T-helper 2 cell treated with Interferon-gamma antibody and Interleukin-4, amounts not matched to agents 100 ng/mL and 5 ng/mL, for 36 hours (primary cell): ENCODE data around the gene NFATC3. TPM values are rescaled to one million over a fixed set of nuclear protein-coding genes. Genes with fewer than 3 reads are reported as not detected.

Source experiments
- intact Hi-C: fragments of 100-400 bp; cut with micrococcal nuclease; formaldehyde crosslinking; loops from one replicate; pipeline ENCODE4 v1.15.1; 2023
- total RNA-seq: library from RNA; stranded (reverse); gene quantifications from 2 replicates; pipeline ENCODE4 v1.2.3, GENCODE V29; 2022

Gene NFATC3
- total RNA-seq, 1 donor from 2014 or later: 205 TPM

DNA sequence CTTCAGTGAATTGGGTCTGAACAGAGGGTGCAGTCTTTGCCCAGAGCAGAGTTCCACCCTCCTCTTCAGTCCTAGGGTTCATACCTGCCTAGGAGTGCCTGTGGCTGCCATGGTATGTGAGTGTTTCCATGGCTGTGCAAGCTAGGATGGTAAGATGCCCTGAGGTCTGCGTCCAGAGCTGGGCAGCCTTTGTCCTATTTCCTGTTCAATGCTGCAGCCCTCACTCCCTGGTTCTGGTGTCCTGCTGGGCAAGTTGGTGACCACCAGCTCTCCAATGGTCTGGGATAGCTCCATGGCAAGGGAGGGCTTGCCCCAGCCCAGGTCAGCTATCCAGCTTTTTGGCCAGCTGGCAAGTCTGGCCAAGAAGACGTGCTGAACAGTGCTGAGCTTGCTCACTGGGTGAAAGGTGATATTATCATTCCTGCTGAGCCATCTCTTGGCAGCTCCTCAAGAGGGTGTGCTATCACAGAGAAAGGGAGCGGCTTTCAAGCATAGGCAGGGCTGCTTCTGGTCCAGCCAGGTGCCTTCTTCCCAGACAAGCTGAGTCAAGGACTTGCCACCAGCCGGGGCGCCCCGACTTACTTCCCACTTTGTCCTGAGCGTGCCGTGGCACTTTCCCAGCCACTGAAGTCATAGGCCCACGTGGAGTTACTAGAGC is 13.0 kb upstream of the NFATC3 start:
- intact Hi-C loops: no loop called here

DNA sequence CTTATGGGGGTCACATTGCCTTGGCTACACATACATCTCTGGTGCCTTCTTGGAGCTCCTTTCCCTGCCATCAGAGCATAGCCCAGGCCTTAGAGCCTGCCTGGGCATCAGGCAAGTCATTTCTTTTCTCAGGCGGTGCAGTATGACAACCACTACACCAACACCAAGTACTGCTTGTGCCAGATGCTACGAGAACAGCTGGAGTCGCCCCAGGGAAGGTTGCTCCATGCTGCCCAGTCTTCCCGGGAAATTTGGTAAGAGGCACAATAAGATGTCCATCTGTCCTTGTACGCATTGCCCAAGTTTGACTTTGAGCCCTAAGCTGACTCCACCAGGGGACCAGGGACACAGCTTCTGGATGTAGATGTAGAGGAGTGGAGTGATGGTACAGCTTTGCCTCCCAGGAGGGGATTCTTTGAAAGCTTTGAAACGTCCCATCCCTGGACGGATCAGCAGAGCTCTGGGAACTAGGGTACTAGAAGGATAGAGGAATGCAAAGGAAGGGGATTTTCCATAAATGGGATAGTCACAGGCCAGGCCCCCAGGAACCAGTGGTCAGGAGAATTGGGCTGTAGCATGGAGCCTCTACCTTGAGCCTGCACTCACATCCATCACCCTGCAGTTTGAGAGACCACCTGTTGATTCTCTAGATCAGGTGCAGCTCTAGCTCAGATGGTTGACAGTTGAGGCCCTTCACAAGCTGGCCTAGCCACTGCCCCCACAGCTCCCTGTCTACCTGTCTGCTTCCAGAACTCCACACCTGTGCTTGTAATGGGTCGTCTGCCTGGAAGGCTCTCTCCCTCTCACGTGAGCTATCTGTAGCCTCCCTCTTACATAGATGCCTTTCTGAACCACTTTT is 11.0 kb upstream of the NFATC3 start:
- intact Hi-C loops: no loop called here

DNA sequence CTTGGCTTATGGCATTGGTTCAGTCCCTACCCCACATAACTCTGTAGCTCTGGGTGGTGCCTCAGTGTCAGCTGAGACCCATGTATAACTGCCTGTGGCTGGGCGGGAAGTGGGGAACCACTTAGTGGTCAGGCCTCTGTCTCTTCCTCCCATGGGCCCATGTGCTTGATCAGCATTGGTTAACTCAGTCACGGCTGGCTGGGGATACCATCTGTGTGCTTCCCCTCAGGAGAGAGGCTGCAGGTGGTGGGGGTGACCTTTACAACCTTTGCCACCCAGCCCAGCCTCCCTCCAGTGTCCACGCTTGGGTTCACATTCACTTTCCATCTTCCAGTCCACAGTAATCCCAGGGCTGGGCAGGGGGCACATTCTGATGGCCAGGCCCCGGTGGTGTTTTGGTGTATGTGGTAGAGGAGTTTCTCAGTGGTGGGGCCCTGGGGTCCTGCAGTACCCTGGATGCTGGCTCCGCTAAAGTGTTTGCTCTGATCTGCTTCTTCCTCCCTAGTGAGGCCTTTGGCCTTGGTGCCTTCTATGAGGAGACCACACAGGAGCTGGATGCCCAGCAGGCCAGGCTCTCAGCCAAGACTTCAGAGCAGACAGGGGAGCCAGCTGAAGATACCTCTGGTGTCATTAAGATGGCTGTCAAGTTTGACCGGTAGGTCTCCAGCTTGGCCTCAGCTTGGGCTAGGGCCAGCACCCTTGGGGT is 10.2 kb upstream of the NFATC3 start:
- intact Hi-C loops: no loop called here

GRCh38 chr16:68075980-68076379 is 9.2 kb upstream of the NFATC3 start:
- intact Hi-C loops: no loop called here

- intact Hi-C loops: no loop called here
These were observed 8.6 kb upstream of the NFATC3 start for GRCh38 chr16:68076560-68076959.

- intact Hi-C loops: no loop called here
These were observed 7.1 kb upstream of the NFATC3 start for GRCh38 chr16:68077866-68078700.

DNA sequence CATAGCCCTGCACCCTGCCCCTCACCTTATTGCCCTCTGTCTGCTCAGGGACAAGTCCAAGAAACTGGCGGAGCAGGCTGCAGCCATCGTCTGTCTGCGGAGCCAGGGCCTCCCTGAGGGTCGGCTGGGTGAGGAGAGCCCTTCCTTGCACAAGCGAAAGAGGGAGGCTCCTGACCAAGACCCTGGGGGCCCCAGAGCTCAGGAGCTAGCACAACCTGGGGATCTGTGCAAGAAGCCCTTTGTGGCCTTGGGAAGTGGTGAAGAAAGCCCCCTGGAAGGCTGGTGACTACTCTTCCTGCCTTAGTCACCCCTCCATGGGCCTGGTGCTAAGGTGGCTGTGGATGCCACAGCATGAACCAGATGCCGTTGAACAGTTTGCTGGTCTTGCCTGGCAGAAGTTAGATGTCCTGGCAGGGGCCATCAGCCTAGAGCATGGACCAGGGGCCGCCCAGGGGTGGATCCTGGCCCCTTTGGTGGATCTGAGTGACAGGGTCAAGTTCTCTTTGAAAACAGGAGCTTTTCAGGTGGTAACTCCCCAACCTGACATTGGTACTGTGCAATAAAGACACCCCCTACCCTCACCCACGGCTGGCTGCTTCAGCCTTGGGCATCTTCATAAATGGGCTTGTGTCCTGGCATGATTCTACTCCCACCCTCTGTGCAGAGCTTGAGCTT is 6.3 kb upstream of the NFATC3 start:
- intact Hi-C loops: loop anchor here (1.0 kb wide), 1 partner anchor 15 kb away; no protein-coding TSS in a partner anchor

- intact Hi-C loops: loop anchor here (1.0 kb wide), 1 partner anchor 15 kb away; no protein-coding TSS in a partner anchor
These were observed 5.9 kb upstream of the NFATC3 start for GRCh38 chr16:68079376-68079625.

DNA sequence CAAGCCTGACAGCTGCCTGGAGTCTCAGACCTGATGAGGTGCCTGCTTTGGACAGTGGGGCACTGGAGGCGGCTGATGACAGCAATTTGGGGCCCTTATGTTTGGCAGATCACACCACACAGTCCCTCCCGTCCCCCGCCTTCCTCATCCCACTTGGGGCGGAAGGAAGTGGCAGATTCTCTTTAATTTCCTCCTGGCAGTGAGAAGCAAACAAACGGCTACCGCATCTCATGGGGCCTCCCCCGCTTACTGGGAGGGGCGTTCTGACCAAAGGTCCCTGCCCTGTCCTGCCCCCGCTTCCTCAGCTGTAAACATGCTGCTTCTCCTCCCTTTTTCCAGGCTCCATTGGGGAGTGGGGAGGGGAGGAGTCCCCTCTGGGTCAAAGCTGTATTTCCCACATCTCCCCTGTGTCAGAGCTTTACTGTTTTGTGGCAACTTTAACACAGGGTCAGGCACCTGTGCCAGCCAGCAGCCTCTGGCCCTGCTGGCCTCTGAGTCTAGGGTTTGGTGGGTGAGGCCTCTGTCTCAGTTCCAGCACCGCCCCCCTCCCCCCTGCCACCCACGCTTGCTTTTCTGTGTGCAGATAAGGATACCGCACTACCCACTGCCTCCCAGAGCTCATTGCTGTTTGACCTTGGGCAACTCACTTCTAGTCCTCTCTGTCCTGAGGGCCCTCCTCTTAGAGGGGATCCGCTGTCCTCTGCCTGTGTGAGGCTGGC is 5.4 kb upstream of the NFATC3 start:
- intact Hi-C loops: loop anchor here (1.0 kb wide), 1 partner anchor 15 kb away; no protein-coding TSS in a partner anchor

GRCh38 chr16:68081861-68082628 is 3.1 kb upstream of the NFATC3 start:
- intact Hi-C loops: no loop called here

DNA sequence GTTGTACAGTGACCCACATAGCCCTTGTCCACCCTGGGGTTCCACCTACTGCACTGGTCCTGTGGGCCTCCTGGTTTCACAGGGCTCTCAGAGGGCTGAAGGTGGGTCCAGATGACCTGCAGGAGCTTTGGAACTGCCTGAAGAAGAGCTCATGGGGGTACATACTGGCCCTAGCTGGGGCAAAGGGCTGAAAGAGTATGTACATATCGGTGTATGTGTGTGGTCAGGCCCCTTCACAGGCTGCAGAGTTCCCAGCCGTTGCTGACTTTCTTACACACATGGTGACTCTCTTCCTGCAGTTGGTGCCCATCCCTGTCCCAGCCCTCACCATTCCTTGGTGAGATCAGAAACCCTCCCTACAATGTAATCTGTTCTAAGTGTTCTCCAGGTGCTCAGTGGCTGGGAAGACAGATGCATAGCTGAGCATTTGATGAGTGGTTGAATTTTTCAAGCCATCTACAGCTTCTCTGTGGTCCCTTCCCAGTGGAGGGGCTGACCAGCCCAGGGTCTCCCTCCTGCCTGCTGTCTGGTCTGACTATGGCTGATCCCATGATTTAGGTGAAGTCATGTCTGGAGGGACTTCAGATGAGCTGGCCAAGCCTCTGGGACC is 2.4 kb upstream of the NFATC3 start:
- intact Hi-C loops: no loop called here

DNA sequence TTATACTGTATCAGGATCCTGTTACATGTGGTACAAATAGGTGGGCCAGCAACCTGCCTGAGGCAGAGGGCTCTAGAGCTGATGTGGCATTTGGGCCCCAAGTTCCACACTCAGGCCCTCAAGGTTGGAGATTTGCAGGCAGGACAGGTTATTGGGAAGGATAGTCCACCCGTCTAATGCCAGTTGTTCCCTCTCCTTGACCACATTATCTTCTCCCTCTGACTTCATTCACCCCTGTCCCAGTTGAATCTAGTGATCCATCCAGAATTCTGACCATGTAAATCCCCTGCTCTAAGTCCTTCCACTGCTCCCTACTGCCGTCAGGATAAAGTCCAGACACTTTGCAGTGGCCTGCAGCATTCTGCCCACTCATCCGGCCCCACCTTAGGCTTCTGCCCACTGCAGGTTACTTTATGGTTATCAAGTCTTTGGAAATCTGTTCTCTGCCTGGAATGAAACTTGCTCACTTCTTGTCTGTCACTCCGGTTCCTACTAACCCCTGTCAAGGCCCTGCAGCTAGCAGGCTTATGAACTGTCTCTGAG is 1.9 kb upstream of the NFATC3 start:
- intact Hi-C loops: no loop called here

- intact Hi-C loops: loop anchor here (1.0 to 2.0 kb wide), 3 partner anchors 13 to 242 kb away; partner anchors contain the start of genes PRMT7, SLC7A6OS and THAP11
These were observed 1.2 kb upstream of the NFATC3 start for GRCh38 chr16:68083861-68084503.

- intact Hi-C loops: loop anchor here (1.0 to 5.0 kb wide), 7 partner anchors 14 to 580 kb away; partner anchors contain the start of genes CTCF, PRMT7, SLC7A6OS and THAP11
These were observed 489 bp upstream of the NFATC3 start for GRCh38 chr16:68084504-68085258.

GRCh38 chr16:68086336-68086841 is 1.2 kb downstream of the NFATC3 start:
- intact Hi-C loops: loop anchor here (5.0 kb wide), 1 partner anchor 46 kb away; no protein-coding TSS in a partner anchor

DNA sequence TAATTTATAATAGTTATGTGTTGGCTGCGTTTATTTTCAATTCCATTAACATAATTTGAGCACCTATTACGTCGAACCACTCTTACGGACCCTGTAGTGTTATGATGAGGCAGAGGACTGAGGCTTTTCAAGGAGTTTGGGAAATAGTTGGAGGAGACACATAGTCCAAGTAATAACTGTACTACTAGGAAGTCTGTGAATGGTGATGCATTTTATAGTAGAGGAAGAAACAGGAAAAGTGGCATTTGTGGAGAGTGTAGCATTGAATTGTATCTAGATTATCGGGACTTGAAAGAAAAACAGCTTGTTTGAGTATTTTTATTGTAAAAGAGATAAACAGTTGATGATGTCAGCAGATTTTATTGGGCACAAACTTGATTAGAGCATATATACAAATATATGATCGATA is 1.7 kb downstream of the NFATC3 start:
- intact Hi-C loops: loop anchor here (5.0 kb wide), 1 partner anchor 45 kb away; no protein-coding TSS in a partner anchor

DNA sequence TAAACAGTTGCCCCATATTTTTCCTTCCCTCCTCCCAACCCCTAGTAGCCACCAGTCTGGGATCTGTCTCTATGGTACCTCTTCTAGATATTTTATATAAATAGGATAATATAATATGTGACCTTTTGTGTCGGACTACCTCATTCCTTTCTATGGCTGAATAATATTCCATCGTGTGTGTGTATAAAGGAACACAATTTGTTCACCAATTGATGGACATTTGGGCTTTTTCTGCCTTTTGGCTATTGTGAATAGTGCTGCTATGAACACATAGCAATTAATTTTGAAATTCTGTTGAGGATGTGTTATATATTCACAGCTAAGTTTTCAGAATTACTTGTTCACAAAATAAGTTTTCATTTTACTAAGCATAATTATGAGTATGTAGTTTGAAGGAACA is 2.5 kb downstream of the NFATC3 start:
- intact Hi-C loops: loop anchor here (5.0 kb wide), 1 partner anchor 45 kb away; no protein-coding TSS in a partner anchor
